ENCODE measurements around the gene AMELY. TPM values are rescaled to one million over a fixed set of nuclear protein-coding genes. Genes with fewer than 3 reads are reported as not detected.

The AMELY gene, protein sequence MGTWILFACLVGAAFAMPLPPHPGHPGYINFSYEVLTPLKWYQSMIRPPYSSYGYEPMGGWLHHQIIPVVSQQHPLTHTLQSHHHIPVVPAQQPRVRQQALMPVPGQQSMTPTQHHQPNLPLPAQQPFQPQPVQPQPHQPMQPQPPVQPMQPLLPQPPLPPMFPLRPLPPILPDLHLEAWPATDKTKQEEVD
- total RNA-seq (2022; extraction: Qiagen RNA extraction), result not detected in 5 replicates

DNA sequence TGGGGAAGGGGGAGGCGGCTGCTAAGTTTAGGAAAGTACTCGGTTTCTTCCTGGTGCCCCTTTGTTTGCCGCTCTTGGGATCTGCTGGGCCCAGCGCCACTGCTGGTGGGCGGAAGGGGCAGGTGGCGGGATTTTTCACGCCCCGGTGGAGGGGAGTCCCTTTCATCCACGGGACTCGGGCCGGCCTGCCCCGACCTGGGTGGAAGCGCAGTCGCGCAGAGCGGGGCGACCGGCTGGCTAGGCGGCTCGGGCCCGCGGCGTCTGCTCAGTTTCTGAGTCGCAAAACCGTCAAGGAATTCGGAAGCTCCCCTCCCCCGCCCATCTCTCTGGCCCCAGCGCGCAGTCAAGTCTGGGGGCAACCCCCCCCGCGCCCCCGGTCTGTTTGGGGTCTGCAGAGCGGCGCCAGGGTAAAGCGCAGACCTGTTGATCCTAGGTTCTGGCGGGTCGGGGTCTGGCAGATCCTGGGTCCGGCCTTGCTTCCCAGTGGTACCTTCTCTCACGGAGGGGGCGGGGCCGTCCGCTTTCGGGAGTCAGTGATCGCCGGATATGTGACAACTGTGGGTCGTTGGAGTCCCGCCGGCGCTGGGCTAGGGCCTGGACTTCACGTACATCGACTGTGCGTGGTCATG is at the start of gene AMELY:
AMELY (minus strand) TSS at position 500 of the 629 bp plus-strand sequence. CDS start 39,144 bp downstream, outside the sequence.

DNA sequence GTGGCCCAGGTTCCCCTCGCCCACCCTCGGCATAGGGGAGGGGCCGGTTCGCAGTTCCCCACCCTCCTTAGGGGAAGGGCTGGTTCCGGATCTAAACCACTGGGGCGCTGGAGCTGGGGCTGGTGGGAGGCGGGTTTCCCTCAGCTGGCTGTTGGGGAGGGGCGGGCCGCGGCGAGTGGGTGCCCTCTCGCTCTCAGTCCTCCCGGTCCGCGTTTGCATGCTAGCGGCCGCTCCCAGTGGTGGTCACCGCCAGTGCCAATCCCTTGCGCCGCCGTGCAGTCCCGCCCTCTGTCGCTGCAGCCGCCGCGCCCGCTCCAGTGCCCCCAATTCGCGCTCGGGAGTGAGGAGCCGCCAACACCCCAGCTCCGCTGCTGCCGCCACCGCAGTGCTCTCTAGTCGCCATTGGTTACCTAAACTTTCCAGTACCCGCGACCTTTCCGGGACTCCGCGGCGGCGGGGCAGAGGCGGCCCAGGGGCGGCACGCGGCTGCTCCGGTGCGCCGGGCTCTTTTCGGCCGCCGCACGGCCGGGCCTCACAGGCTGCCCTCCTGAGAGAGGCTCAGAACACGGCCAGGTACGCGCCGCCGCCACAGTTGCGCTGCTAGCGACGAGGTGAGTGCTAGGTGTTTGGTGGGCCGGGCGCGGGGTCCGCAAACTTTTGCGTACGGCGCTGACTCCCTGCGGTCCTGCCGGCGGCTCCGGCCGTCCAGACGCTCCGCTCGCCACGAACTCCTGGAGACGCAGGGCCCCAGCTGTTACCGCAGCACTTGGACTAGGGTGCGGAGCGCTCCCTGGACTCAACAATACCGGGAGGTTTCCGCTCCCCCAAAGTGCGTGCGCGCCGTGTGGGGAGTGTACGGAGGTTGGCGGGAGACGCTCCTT is 940 bp downstream of the AMELY start, which contains the start of gene TBL1Y:
TBL1Y (plus strand) TSS at position 326 of the 881 bp plus-strand sequence. CDS start 114,388 bp downstream, outside the sequence.

Other genes with a start within 250 kb of the AMELY start
- gene TBL1Y, start 1.1 kb downstream of the AMELY start, total RNA-seq (2022; extraction: Qiagen RNA extraction), result not detected in 5 replicates

Data from A549 treated with Mapracorat at 1 μM for 4 hours (cell line).